Measurements from ENCODE around the gene ZFP92.

- TF ChIP-seq CTCF (conservative IDR thresholded peaks at IDR 0.05) (no peak), ZFX (IDR thresholded peaks at IDR 0.05) (no peak)
Observed at GRCh38 chrX:153397256-153397960, 13.9 kb upstream of the ZFP92 start.

All from C4-2B (cell line).